DND-41 (cell line): ENCODE results near the gene MXD1.

ENCODE experiments used
- ATAC-seq: fragments of 200-7000 bp; cut with Tn5 transposase; 3 replicates; pipeline ENCODE4 v1.9.1; 2021; ENCODE audit warnings: low read depth; ENCODE audit not compliant: insufficient read depth
- DNase-seq: peaks from one replicate; pipeline ENCODE4 v3.0.0-alpha.2; 2020
- H2AFZ ChIP-seq: 2 replicates; pipeline ENCODE4 v1.6.0; 2012; ENCODE audit warnings: low read depth, low read length
- H3K27ac ChIP-seq: 2 replicates; pipeline ENCODE4 v1.5.1; 2012; ENCODE audit warnings: low read length, inconsistent platforms
- H3K27me3 ChIP-seq: fragments of 200-600 bp; sonication (generic); 2 replicates; pipeline ENCODE4 v1.6.0; 2012; ENCODE audit warnings: low read length, mild to moderate bottlenecking, inconsistent platforms; ENCODE audit not compliant: insufficient read depth, poor library complexity
- H3K36me3 ChIP-seq: 2 replicates; pipeline ENCODE4 v1.5.1; 2012; ENCODE audit warnings: low read length, inconsistent platforms; ENCODE audit not compliant: insufficient read depth
- H3K4me1 ChIP-seq: 2 replicates; pipeline ENCODE4 v1.5.1; 2012; ENCODE audit warnings: mild to moderate bottlenecking, low read length; ENCODE audit not compliant: insufficient read depth
- H3K4me2 ChIP-seq: 2 replicates; pipeline ENCODE4 v1.6.0; 2012; ENCODE audit warnings: mild to moderate bottlenecking, moderate library complexity, low read length, inconsistent platforms; ENCODE audit not compliant: insufficient read depth
- H3K4me3 ChIP-seq, 2 experiments: fragments of 200-600 bp in 1 of 2; shearing (Covaris generic) in 1 of 2; 2 replicates each; pipeline ENCODE4 v1.5.1; 2012 to 2016; ENCODE audit warnings: inconsistent platforms in 2 of 2, low read length in 2 of 2, mild to moderate bottlenecking in 2 of 2, low read depth in 1 of 2, moderate library complexity in 1 of 2
- H3K79me2 ChIP-seq: 2 replicates; pipeline ENCODE4 v1.6.0; 2012; ENCODE audit warnings: low read length, inconsistent platforms; ENCODE audit not compliant: insufficient read depth
- H3K9ac ChIP-seq: 2 replicates; pipeline ENCODE4 v1.6.0; 2012; ENCODE audit warnings: low read depth, mild to moderate bottlenecking, inconsistent platforms, low read length, moderate library complexity
- H3K9me3 ChIP-seq: 2 replicates; pipeline ENCODE4 v1.5.1; 2012; ENCODE audit warnings: low read length, moderate library complexity, mild to moderate bottlenecking, inconsistent platforms; ENCODE audit not compliant: insufficient read depth, severe bottlenecking
- H4K20me1 ChIP-seq: 2 replicates; pipeline ENCODE4 v1.6.0; 2012; ENCODE audit warnings: low read length; ENCODE audit not compliant: insufficient read depth
- EZH2 ChIP-seq: IDR thresholded peaks from 3 replicates; pipeline ENCODE4 v1.6.1; 2012; ENCODE audit warnings: borderline replicate concordance, low read depth, mild to moderate bottlenecking, moderate library complexity, low read length, inconsistent platforms; ENCODE audit not compliant: severe bottlenecking
- TF ChIP-seq, protein P1 (sequence below): IDR thresholded peaks from 2 replicates; pipeline ENCODE4 v1.5.1; 2012; ENCODE audit warnings: borderline replicate concordance, low read length, moderate library complexity, mild to moderate bottlenecking; ENCODE audit not compliant: poor library complexity, severe bottlenecking; ENCODE audit errors: extremely low read depth

MXD1 gene

DNA sequence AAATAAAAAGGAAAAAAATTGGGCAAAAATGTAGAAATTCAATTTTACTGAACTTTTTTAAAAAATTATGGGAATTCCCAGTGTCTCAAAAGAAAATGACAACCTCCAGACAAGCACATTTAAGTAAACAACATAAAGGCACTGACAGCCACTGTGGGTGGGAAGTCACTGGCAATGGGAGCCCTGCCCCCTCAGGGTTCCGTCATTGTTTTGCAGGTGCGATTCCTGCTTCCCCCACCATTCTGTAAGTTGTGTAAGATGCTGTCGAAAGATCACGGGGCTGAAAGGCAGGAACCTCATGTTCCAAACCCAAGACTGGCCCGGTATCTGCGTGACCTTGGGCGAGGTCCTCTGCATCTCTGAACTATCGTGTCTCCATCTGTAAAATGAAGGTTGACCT is 62.3 kb downstream of the MXD1 start:
- DNase-seq (no peak), ATAC-seq (no peak)
- 0 out of 2 replicates have a peak, but pooled peaks cover 7% of the 10 kb centered on the region for H3K4me1 ChIP-seq
- H3K27ac ChIP-seq = no peak overlapping the region
- no peaks in the 10 kb centered on the region for H3K36me3 ChIP-seq
- TF ChIP-seq, protein P1, sequence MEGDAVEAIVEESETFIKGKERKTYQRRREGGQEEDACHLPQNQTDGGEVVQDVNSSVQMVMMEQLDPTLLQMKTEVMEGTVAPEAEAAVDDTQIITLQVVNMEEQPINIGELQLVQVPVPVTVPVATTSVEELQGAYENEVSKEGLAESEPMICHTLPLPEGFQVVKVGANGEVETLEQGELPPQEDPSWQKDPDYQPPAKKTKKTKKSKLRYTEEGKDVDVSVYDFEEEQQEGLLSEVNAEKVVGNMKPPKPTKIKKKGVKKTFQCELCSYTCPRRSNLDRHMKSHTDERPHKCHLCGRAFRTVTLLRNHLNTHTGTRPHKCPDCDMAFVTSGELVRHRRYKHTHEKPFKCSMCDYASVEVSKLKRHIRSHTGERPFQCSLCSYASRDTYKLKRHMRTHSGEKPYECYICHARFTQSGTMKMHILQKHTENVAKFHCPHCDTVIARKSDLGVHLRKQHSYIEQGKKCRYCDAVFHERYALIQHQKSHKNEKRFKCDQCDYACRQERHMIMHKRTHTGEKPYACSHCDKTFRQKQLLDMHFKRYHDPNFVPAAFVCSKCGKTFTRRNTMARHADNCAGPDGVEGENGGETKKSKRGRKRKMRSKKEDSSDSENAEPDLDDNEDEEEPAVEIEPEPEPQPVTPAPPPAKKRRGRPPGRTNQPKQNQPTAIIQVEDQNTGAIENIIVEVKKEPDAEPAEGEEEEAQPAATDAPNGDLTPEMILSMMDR = no peak
- no peak for TF ChIP-seq EZH2
- no peaks in the 10 kb centered on the region for H3K79me2 ChIP-seq
- H3K27me3 ChIP-seq = no peaks in the 10 kb centered on the region
- H3K9me3 ChIP-seq = no peaks in the 10 kb centered on the region
- H3K4me2 ChIP-seq = no peak overlapping the region
- no peaks in the 10 kb centered on the region for H4K20me1 ChIP-seq
- no peak overlapping the region for H2AFZ ChIP-seq
- no peak overlapping the region for H3K4me3 ChIP-seq
- H3K9ac ChIP-seq = no peak overlapping the region

DNA sequence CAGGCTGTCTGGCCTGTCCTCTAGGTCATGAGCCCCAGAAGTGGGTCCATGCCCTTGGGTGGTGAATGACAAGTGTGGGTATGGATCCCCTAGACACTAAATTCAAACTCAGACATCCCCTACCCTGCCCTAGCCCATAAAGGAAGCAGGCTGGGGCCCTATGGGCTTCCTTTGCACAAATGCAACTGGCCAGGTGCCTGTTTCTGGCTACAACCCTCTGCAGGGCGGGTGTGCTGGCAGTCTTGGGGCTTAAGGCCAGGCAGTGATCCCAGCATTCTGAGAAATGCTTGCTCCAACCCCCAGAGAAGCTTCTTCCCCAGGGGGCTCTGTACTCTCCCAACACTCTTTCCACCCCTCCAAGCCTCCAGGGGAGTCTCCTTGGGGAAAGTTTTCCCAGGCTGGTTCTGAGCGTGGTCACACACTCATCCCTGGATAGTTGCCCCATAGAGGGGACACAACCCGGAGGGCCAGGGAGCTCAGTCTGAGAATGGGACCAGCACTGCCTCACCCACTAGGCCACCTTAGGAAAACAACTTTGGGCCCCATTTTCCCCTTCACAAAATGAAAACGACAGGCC is 63.1 kb downstream of the MXD1 start:
- Histone ChIP-seq H3K4me1 (0 out of 2 replicates have a peak, but pooled peaks cover 7% of the 10 kb centered on the region), H3K27me3 (no peaks in the 10 kb centered on the region), H4K20me1 (no peaks in the 10 kb centered on the region), H3K79me2 (no peaks in the 10 kb centered on the region), H3K4me3 (no peak overlapping the region), H2AFZ (no peak overlapping the region), H3K27ac (no peak overlapping the region), H3K4me2 (no peak overlapping the region), H3K9me3 (no peaks in the 10 kb centered on the region), H3K36me3 (no peaks in the 10 kb centered on the region), H3K9ac (no peak overlapping the region)
- ATAC-seq (no peak), DNase-seq (no peak)
- no peak for TF ChIP-seq EZH2
- TF ChIP-seq, protein P1 = no peak

GRCh38 chr2:69979902-69980807 is 65.2 kb downstream of the MXD1 start:
- ATAC-seq = no peak
- Histone ChIP-seq H3K4me3 (no peak overlapping the region), H4K20me1 (no peaks in the 10 kb centered on the region), H3K36me3 (no peaks in the 10 kb centered on the region), H3K9ac (no peak overlapping the region), H3K27ac (no peak overlapping the region), H3K79me2 (no peaks in the 10 kb centered on the region), H3K4me2 (no peak overlapping the region), H3K27me3 (no peaks in the 10 kb centered on the region), H3K4me1 (0 out of 2 replicates have a peak, but pooled peaks cover 7% of the 10 kb centered on the region), H2AFZ (no peak overlapping the region), H3K9me3 (no peaks in the 10 kb centered on the region)
- DNase-seq = no peak
- TF ChIP-seq, protein P1 = no peak
- TF ChIP-seq EZH2 = no peak
